Panc1 (cell line): ENCODE results near the gene UBE2E1. TPM values are rescaled to one million over a fixed set of nuclear protein-coding genes. Genes with fewer than 3 reads are reported as not detected.

Source experiments
- ATAC-seq: fragments of 200-7000 bp; cut with Tn5 transposase; 2 replicates; pipeline ENCODE4 v1.9.1; 2020; ENCODE audit warnings: mild to moderate bottlenecking, moderate library complexity
- BruUV-seq: library from RNA; stranded (reverse); fragments of 400-500 nt; replicated peaks from 2 replicates; lab custom pipeline; 2021; lab: Mats Ljungman, UMichigan
- CTCF ChIA-PET: fragments of 300-600 bp; sonication (Branson Sonifier 250); formaldehyde crosslinking; loops from one replicate; lab custom pipeline; 2022; ENCODE audit warnings: antibody characterized with exemption; lab: Charles Lee
- POLR2A ChIA-PET: fragments of 300-600 bp; sonication (Branson Sonifier 250); formaldehyde crosslinking; loops from one replicate; lab custom pipeline; 2022; ENCODE audit warnings: antibody characterized with exemption; lab: Charles Lee
- DNase-seq: peaks from one replicate; pipeline ENCODE4 v3.0.0-alpha.2; 2010; ENCODE audit warnings: low read depth, low spot score
- H3K27ac ChIP-seq: 2 replicates; pipeline ENCODE4 v1.5.1; 2011; ENCODE audit warnings: mild to moderate bottlenecking, low read length, inconsistent platforms
- H3K27me3 ChIP-seq: fragments of 200-500 bp; sonication (Bioruptor generic); 2 replicates; pipeline ENCODE4 v1.6.0; 2014; ENCODE audit warnings: low read length, inconsistent platforms; ENCODE audit not compliant: control insufficient read depth, insufficient read depth
- H3K36me3 ChIP-seq: fragments of 200-500 bp; sonication (Bioruptor generic); 2 replicates; pipeline ENCODE4 v1.5.1; 2014; ENCODE audit warnings: inconsistent platforms, mild to moderate bottlenecking, low read length, moderate library complexity; ENCODE audit not compliant: control insufficient read depth, insufficient read depth
- H3K4me1 ChIP-seq: 2 replicates; pipeline ENCODE4 v1.5.1; 2011; ENCODE audit warnings: inconsistent platforms, mild to moderate bottlenecking, low read length, moderate library complexity; ENCODE audit not compliant: control insufficient read depth, insufficient read depth
- H3K4me3 ChIP-seq, 2 experiments: 2 replicates each; pipeline ENCODE4 v1.5.1; 2011 to 2012; ENCODE audit warnings: low read depth in 2 of 2, low read length in 2 of 2, mild to moderate bottlenecking in 2 of 2, inconsistent platforms in 1 of 2, moderate library complexity in 1 of 2
- H3K9me3 ChIP-seq: fragments of 200-500 bp; sonication (Bioruptor generic); 2 replicates; pipeline ENCODE4 v1.5.1; 2014; ENCODE audit warnings: low read depth, mild to moderate bottlenecking, inconsistent platforms, low read length, moderate library complexity; ENCODE audit not compliant: control insufficient read depth, insufficient read depth
- CTCF ChIP-seq: fragments of 450-650 bp; IDR thresholded peaks from 2 replicates; pipeline ENCODE4 v1.5.1; 2017; ENCODE audit warnings: mild to moderate bottlenecking
- POLR2AphosphoS5 ChIP-seq: IDR thresholded peaks from 2 replicates; pipeline ENCODE4 v1.6.1; 2012; ENCODE audit warnings: mild to moderate bottlenecking, low read depth, low read length, moderate library complexity
- REST ChIP-seq, 2 experiments: IDR thresholded peaks; 2 replicates each; pipeline ENCODE4 v1.6.1; 2011 to 2012; ENCODE audit warnings: low read depth in 2 of 2, control low read depth in 1 of 2, low read length in 1 of 2, mild to moderate bottlenecking in 1 of 2, moderate library complexity in 1 of 2; ENCODE audit not compliant: insufficient read depth in 1 of 2
- SIN3A ChIP-seq: IDR thresholded peaks from 2 replicates; pipeline ENCODE4 v1.6.1; 2012; ENCODE audit warnings: low read depth, mild to moderate bottlenecking, low read length, moderate library complexity, borderline replicate concordance; ENCODE audit not compliant: insufficient read depth
- TCF7L2 ChIP-seq: IDR thresholded peaks from 2 replicates; pipeline ENCODE4 v1.6.1; 2011; ENCODE audit warnings: mild to moderate bottlenecking, low read depth, low read length, inconsistent platforms
- in situ Hi-C: cut with HindIII; loops from 2 replicates; pipeline ENCODE4 v1.10.0; 2016; ENCODE audit warnings: low sequenced_read_pairs, low pct_unique_long_range_greater_than_20kb
- intact Hi-C: fragments of 100-400 bp; cut with micrococcal nuclease; formaldehyde crosslinking; loops from one replicate; pipeline ENCODE4 v1.10.0; 2022; ENCODE audit not compliant: unreplicated experiment
- total RNA-seq: library from RNA; stranded (reverse); gene quantifications from one replicate; pipeline ENCODE4 v1.2.1, GENCODE V29; 2021; ENCODE audit not compliant: unreplicated experiment

Gene UBE2E1
- total RNA-seq, 1 experiment from 2014 or later, result 127 TPM

- no peak for DNase-seq
- no TSS peak for BruUV-seq
- peaks cover 11% of the 10 kb centered on the region for H3K4me1 ChIP-seq
- no peak for ATAC-seq
- H3K4me3 ChIP-seq, result no peak overlapping the region
- H3K27me3 ChIP-seq, result no peaks in the 10 kb centered on the region
- H3K27ac ChIP-seq, result no peak overlapping the region
- CTCF ChIA-PET, result no interaction called here
- H3K9me3 ChIP-seq, result no peaks in the 10 kb centered on the region
- H3K36me3 ChIP-seq, result no peaks in the 10 kb centered on the region
- POLR2A ChIA-PET, result no interaction called here
- in situ Hi-C loops (no loop called here), intact Hi-C loops (no loop called here)
- no peak for TF ChIP-seq CTCF
- TF ChIP-seq POLR2AphosphoS5, result no peak
These were observed 79.5 kb downstream of the UBE2E1 start for GRCh38 chr3:23885210-23885609.

- ATAC-seq (no peak), DNase-seq (no peak)
- H3K9me3 ChIP-seq, result no peaks in the 10 kb centered on the region
- CTCF ChIA-PET, result no interaction called here
- intact Hi-C loops (no loop called here), in situ Hi-C loops (no loop called here)
- no peak overlapping the region for H3K4me3 ChIP-seq
- H3K27me3 ChIP-seq, result no peaks in the 10 kb centered on the region
- H3K27ac ChIP-seq, result no peak overlapping the region
- BruUV-seq, result no TSS peak
- no peaks in the 10 kb centered on the region for H3K36me3 ChIP-seq
- peaks cover 11% of the 10 kb centered on the region for H3K4me1 ChIP-seq
- no peak for TF ChIP-seq TCF7L2
- TF ChIP-seq SIN3A, result no peak
- no peak for TF ChIP-seq CTCF
- no peak for TF ChIP-seq REST (IDR thresholded peaks at IDR 0.05; ENCODE audit: insufficient read depth in 1 of 2, low read depth in 2 of 2, low read length in 1 of 2)
- no peak for TF ChIP-seq POLR2AphosphoS5
- POLR2A ChIA-PET, result no interaction called here
These were observed 80.6 kb downstream of the UBE2E1 start for GRCh38 chr3:23886311-23886710.
